LoVo (cell line): ENCODE measurements around the gene SPRTN.

ENCODE experiments used
- DNase-seq: peaks from one replicate; pipeline ENCODE4 v3.0.0-alpha.2; 2016; ENCODE audit warnings: low spot score

The SPRTN gene

DNA sequence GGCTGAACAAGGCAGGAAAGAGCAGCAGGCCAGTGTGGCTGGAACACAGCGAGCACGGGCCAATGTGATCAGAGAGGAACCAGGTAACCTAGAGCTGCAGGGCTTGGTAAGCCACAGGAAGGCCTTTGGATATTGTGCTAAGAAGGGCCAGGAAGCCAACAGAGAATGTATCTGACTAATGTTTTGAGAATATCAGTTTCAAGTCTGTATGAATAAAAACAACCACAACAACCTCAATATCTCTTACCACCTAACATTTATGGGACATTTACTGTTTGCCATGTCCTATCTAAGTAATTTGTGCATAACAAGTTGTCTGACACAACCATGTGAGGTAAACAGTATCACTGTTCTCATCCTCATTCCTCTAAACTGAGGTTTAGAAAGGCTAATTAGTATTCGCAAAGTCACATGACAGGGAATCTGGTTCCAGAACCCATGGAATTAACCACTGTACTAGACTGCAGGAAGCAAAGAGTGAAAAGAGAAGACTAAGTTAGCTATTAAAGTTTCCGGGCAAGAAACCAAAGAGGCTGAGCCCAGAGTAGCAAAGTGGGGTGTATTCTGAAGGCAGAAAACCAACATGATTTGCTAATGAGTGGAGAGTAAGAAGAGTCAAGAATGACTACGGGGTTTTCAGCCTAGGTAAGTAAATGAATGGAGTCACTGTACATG is 38.9 kb downstream of the SPRTN start:
- DNase-seq: no peak

DNA sequence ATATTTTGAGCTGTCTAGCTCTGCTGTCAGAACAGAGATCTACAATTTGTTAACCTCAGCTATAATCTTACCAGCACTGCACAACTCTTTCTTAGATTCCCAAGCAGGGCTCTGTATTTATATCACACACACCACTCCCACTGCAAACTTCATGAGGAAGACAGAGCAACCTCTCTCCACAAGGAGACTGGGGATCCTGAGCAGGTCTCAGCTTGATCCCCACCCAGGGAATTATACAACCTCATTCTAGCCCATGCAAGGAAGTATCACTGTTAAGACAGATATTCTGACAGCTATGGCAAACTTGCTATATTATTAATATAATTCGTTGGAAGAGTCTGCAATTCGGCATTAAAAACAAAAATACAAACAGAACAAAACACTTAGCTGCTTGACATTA is 43.6 kb downstream of the SPRTN start:
- no peak for DNase-seq

DNA sequence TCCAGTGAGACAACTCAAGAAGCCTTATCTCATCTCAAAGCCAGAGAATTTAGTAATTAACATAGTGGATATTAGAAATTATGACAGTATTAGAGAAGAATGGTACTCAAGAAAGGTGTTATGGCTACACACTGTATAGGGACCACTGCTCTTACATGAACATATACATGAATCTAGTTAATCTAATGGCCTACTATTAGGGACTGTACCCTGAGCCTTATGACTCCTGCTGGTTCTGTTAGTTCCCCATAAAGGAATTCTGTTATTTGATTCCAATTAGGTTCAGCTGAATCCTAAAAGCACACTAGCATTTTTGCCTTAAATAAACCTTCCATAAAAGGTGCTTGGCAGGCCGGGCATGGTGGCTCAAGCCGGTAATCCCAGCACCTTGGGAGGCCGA is 44.3 kb downstream of the SPRTN start:
- no peak for DNase-seq

DNA sequence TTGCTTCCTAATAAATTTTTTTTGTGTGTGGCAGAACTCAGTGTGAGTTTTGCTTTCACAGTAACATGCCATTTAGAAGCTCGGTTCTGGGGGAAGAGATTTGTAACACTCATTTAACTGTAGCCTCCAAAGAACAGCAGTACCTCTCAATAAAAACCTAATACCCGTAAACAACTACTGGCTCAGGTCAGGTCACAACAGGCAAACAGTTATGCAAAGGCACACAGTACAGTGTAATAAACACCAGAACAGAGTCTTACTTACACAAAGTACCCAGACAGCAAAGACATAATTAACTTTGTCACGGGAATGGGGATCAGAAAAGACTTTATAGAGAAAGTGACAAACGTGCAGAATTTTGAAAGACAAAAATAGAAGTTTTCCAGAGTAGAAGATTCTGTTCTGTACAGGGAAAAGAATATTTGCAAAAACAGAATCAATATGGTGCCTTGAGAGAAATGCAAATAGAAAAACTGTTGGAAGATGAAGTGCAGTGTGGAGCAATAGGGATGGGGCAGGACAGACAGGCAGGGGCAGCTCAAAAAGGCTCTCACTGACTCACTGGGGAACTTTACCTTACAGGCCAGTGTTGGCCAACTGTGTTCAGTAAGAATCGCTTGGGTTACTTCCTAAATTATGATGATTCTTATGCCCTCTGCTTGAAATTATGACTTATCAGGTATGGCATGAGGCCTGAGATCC is 45.2 kb downstream of the SPRTN start:
- DNase-seq: no peak

DNA sequence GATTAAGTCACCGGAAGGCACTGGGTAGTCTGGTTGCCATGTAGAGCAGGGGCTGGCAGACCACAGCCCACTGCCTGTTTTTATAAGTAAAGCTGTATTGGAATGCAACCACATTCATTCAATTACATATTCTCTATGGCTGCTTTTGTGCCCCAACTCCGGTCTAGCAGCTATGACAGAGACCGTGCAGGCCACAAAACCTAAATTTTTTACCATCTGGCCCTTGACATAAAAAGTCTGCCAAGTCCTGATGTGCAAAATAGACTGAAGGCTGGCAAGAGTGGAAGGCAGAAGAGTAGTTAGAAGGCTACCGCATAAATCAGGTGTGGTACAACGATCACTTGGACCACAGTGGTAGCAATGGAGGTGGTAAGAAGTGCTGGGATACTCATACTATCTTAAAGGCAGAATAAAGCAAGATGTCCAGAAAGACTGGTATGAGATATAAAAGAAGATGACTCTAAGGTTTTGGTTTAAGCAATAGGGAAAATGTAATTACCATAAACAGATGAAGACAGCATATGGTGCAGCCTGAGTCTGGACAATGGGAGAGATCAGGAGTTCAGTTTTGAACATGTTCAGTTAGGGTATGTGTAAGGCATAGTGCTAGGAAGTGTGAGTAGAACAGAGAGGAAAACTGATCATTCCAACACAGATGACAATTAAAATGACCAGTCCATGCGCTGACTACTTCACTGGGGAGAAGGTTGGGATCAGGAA is 46.8 kb downstream of the SPRTN start:
- DNase-seq: no peak

DNA sequence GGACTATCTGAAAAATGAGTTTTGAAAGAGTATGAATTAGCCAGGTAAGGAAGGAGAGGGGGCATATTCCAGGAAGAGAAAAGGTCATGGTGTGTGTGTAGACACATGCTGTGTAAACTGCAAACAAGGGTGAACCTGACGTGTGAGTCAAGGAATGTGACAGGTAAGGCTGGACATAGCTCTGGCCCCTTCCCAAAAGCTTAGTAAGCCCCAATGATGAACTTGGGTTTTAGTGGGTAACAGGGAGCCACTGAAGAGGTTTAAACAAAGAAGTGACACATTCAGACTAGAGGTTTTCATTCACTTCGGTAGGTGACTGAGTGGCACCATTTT is 47.3 kb downstream of the SPRTN start:
- DNase-seq: no peak

DNA sequence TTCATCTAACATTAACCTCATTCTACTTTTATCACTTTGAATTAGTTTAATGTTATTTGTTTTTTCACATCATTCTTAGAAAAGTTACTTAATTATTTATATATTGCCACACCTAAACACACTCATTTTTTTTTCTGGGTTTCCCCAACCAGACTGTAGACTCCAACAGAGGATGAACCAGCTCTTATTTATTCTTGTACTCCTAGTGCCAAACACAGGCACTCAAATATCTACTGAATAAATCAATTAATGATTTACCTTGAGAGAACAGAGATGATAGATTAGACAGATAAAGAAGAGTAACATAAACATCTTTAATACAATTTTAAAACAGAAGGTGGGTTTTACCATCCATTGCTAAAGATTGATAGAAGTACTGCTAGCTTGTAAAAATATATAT is 48.4 kb downstream of the SPRTN start:
- DNase-seq: no peak

DNA sequence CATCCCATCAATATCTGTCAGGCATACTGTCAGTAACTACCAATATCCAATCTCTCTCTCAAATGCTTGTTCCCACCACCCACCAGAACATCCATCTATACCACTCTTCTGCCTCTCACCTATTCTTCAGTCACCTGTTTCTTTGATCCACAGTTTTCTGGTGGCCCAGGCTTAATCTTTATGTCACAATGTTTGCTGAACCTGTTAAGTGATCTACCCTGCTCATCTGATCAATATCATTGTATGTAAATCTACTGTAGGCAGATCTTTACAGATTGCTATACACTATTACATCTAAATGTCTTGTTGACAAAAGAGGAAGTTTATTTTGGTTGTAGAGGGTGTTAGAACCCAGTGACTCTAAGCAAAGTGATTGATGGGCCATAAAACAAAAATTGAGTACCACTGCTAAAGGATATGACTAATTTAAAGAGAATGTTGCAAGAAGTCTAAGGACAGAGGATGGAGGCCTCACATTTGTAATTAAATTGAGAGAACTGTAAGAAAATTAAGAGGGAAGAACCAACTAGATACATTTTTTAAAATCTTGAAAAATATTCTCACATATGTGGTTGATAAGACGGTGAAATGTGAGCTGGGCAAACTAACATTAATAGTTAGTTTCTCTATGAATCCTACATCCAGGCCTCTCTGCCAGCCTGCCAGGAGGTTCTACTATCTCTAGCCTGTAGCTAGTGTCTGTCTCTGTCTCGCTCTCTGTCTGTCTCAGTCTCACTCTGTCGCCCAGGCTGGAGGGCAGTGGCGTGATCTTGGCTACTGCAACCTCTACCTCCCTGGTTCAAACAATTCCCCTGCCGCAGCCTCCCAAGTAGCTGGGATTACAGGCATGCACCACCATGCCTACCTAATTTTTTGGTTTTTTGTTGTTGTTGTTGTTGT is 49.9 kb downstream of the SPRTN start:
- DNase-seq: peak; percentile 32

DNA sequence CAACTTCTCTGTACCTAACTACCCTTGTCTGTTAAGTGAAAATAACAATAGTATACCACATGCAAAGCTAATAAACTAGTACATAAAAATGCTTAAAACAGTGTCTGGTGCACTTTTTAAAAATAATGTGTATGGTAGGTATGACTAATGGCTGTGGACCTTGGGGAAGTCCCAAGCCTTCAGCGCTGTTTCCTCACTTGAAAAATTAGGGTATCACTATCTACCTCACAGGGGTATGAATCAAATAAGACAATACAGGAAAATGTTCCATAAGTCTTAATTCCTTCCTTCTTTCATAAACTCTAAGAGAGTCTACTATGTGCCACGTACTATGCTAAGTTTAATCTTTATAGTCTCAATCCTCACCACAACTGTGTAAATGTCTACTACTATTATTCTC is 52.0 kb downstream of the SPRTN start:
- DNase-seq: no peak

DNA sequence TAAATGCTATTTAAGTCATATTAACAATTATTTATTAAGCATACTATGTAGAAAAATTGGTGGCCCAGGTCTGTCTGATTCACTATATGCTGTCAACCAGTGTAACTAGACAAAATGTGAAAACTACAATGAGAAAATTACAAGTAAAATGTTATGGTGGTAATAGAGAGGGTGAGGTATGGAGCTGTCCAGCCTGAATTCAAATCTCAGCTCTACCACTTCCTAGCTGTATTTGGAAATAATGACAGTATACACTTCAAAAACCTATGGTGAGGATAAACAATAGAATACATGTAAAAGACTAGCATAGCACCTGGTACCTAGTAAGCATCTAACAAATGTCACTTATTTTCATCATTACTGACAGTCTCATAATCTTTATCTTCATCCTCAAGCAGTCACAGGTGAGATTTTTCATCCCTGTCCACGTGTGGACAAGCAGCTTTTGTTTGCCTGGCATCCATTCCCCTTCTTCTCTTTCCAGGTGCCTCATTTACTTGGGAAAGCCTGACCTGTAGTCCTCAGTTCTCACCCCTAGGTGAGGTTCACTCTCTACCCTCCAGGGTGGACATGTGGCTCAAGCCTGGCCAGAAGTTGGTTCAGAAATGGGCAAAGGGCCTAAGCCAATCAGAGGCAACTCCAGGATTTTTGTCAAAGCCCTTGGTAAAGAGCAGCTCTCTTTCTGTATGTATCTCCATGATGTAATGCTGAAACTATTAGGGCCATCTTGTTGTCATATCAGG is 54.5 kb downstream of the SPRTN start:
- DNase-seq: no peak

DNA sequence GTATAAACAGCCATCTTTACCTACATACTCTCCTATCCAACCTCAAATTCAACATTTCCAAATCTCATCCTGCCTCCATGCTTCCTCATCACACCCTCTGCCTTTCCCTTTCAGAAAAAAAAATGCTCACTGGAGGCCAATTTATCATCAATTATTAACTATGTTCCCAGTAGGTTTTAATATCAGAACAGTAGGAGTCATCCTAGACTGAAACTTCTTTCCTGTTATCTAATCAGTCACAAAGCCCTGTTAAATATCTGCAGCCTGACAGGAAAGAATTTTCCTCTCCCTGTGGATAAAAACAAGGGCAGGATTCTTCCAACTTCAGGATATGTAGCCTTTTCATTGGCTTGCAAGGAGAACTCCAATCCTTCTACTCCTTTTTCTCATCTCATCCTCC is 55.6 kb downstream of the SPRTN start:
- no peak for DNase-seq

DNA sequence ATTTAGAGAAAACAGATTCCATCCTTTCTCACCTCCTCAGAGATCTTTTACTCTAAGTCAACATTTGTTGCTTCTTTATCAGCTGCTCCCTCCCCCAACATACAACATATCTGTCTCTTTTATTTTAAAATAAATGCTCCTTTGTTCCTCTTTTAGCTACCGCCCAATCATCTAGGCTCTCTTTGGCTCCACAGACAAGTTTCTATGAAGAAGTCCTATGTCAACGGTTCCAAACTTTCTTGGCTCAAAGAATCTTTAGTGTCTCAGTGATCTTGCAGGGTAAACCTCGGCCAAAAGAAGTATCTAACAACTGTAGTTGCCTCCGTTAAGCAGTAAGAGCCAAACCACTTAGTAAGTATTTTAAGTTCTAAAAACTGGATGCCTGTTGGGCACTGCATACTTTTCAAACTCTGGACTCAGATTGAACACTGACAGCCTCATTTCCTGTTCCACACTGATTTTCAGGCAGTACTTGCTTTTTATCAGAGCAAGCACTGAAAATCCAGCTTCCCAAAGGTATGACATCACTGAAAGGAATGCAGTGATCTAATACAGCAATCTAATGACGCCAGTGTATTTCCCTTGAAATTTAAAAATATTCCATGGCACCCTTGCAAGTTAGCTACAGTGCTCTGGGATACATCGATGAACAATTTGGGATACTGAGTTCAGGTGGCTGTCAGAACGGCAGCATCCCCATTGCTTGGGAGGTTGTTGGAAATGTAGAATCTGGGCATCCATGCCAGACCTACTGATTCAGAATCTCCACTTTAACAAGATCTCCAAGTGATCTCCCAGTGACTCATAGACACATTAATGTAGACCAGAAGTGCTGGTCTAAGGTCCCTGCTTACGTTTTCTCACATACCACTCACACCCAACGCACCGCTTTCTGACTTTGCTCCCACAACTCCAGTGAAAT is 57.2 kb downstream of the SPRTN start:
- peak; percentile 63 for DNase-seq

DNA sequence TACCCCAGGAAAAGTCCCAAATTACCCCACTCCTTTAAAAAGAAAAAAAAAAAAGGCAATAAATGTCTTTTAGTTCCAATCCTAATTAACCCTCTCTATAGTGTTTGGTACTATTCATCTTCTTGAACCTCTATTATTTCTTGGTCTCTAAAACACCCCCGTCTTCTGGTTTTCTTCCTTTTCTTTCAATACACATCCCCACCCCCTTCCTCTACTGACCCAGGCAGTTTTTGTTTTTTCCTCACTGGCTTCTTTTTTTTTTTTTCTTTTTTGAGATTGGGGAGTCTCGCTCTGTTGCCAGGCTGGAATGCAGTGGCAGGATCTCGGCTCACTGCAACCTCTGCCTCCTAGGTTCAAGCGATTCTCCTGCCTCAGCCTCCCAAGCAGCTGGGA is 57.9 kb downstream of the SPRTN start:
- no peak for DNase-seq

DNA sequence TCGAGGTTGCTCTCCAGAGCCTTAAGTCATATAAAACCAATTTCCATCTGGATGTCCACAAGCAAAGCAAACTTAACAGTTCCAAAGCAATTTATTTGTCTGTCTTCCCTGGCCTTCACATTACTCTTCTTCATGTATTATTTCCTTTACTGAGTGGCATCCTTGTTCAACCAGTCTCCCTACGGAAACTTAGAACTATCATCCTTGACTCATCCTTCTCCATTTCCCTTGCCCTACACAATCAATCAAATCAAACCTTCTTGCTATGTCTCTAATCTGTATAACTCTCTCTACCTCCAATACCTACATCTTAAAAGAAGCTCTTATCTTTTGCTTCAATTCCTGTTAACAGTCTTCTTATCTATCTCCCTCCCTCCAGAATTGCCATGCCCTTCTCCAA is 58.5 kb downstream of the SPRTN start:
- no peak for DNase-seq

DNA sequence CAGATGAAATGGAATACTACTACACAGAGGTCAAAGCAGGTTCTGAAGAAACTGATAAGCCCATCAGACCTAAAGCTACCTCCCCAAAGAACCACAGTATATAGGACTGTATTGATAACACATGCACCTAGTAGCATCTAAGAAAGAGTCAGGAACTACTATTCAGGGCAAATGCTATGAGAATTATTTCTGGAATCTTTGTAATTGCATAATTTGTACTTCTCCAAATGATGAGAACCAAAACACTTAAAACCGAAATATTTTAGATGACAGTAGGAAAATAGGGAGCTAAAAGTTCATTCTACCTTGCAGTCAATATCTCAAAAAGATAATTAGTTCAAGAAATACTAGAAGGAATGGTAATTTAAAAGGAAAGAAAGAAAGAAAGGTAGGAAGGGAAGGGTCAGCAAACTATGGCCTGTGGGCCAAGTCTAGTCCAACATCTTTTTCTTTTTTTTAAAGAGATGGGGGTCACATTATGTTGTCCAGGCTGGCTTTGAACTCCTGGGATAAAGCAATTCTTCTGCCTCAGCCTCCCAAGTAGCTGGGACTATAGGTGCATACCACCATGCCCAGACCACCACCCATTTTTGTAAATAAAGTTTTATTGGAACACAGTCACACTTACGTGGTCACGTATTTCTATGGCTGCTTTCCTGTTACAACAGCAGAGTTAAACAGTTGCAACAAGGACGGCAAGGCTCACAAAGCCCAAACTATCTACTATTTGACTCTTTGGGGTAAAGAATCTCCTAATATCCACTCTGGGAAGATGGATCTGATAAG is 60.0 kb downstream of the SPRTN start:
- DNase-seq: no peak

DNA sequence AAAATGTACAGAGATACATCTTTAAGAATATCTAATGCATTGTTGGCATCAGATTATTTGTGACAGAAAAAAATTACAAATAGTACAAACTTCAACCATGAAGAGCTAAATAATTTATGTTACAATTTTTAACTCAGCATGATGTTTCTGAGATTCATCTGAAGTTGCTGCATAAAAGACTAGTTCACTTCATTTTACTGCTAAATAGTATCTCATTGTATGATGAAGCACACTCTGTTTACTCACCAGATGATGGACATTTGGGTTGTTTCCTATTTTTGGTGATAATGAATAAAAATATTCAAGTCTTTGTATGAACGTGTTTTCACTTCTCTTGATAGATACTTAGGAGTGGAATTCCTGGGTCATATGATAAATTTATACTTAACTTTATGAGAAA is 63.4 kb downstream of the SPRTN start:
- no peak for DNase-seq

DNA sequence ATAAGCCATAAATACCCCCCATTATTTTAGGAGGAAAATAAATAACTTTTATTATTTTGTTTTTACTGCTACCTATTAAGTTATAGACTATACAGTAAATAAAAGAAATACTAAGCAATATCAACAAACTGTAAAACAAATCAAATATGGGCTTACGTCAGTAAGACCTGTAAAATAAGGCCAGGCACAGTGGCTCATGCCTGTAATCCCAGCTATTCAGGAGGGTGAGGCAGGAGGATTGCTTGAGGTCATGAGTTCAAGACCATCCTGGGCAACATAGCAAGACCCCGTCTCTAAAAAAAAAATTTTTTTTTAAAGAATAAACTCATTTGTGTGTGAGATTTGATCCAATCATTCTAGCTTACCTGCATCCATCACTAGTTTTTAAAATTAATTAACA is 66.2 kb downstream of the SPRTN start:
- DNase-seq: no peak
